ENCODE data around the gene GTF3C2.
"Not testable (repeated sequence)": the region's sequence is repeated elsewhere in the genome, so short reads cannot be mapped to it uniquely, and the experiment has no call there.

The GTF3C2 gene

DNA sequence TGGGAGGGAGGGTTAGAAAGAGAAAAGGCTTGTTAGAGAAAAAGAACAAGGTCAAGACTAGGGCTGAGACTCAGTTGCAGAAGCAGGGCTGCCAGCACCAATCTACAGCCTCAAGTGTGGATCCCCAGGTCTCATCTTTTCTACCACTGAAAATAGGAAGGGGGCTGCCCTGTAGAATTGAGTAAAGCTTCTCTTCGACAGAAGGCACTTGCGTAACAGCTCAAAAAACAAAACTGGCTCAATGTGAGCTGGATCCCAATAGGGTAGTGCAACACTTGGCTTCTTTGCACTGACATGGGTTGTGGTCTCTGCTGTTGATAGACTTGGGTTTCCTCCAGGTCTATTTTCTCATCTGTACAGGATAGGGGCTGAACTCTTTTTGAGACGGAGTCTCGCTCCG is 31.8 kb downstream of the GTF3C2 start:
- no peak overlapping the region for H3K4me3 ChIP-seq (replicated peaks; ENCODE audit: low read depth, low read length)
- TF ChIP-seq, protein P1, sequence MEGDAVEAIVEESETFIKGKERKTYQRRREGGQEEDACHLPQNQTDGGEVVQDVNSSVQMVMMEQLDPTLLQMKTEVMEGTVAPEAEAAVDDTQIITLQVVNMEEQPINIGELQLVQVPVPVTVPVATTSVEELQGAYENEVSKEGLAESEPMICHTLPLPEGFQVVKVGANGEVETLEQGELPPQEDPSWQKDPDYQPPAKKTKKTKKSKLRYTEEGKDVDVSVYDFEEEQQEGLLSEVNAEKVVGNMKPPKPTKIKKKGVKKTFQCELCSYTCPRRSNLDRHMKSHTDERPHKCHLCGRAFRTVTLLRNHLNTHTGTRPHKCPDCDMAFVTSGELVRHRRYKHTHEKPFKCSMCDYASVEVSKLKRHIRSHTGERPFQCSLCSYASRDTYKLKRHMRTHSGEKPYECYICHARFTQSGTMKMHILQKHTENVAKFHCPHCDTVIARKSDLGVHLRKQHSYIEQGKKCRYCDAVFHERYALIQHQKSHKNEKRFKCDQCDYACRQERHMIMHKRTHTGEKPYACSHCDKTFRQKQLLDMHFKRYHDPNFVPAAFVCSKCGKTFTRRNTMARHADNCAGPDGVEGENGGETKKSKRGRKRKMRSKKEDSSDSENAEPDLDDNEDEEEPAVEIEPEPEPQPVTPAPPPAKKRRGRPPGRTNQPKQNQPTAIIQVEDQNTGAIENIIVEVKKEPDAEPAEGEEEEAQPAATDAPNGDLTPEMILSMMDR (IDR thresholded peaks at IDR 0.05; ENCODE audit: low read length, missing control alignments) = no peak
- DNase-seq (ENCODE audit: low read depth) = no peak

DNA sequence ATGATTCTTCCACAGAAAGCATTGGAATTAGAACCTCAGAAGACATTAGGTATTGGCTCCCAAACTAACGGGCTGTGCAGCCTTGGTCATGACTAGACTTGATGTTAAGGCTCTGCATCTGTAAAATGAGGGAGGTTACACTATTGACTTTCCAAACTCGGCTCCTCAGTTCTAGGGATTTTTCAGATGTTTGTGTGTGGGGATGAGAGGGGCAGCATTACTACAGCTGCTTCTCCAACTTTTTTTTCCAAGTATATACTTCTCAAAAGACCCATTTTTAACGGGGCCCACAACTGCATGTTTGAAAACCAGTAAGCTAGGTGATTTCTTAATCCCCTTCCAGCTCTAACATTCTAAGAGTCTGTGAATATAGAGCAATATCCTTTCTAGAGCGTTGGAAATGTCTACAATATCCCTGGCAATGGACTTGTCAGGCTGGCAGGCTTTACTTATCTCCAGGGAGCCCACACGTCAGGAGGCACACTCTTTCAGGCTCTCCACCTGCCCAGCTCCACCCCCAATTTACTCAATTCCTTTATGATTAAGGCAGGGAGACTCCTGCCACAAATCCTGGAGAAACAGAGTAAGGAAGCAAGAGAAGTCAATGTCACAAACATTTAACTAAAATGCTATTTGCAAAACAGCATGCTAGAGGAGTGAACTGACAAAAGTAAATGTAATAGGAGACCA is 32.8 kb downstream of the GTF3C2 start:
- H3K4me3 ChIP-seq (replicated peaks; ENCODE audit: low read depth, low read length) = peak overlapping the region; percentile 92
- TF ChIP-seq, protein P1 (IDR thresholded peaks at IDR 0.05; ENCODE audit: low read length, missing control alignments) = no peak
- no peak for DNase-seq (ENCODE audit: low read depth)

DNA sequence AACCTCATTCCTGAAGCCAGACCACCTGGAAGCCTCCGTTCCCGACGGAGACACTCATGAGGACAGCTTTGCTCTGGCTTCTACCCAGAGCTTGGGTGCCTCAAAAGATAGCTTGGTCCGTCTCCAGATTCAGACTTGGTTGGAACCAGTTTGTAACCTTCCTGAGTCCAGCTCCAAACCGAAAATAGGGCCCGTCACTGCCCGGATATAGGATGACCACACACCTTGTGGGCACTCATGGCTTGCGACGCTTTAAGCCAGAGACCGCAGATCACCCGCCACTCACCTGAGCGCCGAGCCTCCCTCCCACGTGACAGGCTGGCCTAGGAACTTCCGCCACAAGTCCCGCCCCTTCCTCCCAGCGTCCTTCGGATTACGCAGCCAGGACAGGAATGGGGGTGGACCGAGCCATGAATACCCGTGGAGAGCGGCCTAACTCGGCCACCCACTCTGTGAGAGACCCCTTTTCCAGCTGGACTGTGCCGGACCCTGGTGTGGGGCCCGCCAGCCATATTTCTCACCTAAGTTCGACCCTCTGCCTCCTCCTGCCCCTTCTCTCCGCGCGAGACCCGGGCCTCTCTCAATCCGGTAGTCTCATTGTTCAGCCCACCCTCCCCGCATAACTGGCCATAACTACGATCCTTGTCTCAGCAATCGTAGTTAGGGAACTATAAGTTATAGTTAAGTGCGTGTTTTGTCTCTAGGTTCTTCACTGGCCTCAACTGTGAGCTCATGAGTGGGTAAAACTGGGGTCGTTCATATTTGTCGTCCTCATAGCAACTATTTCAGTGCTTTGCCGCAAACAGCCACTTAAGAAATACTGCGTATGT is 33.6 kb downstream of the GTF3C2 start, which contains the start of gene MPV17:
TSS of gene MPV17 (minus strand) at position 332 of the 830 bp plus-strand sequence. CDS start 580 bp downstream, outside the sequence.
- DNase-seq (ENCODE audit: low read depth) = peak; percentile 92
- TF ChIP-seq, protein P1 (IDR thresholded peaks at IDR 0.05; ENCODE audit: low read length, missing control alignments) = no peak
- H3K4me3 ChIP-seq (replicated peaks; ENCODE audit: low read depth, low read length) = peak within 1 kb of the TSS; percentile 92

DNA sequence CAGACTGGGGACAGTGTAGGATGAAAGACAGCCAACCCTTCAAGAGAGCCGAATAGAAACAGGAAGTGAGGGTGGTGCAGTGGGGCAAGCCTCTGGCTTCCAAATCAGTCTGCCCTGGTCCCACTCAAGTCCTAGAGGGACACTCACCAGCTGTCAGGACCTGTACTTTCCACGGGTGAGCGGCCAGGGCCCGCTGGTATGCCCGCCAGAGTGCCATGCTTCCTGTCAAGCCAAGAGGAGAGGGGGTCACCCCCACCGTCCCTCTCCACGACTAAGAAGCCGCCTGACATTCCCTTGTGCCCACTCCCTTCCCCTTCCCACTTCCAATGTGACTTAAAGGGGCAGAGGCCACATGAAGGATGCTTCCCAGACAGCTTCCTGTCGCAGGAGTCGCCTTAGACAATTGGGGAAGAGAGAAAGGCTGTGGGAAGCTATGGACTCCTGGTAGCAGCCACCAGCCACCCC is 34.2 kb downstream of the GTF3C2 start:
- DNase-seq (ENCODE audit: low read depth) = no peak
- TF ChIP-seq, protein P1 (IDR thresholded peaks at IDR 0.05; ENCODE audit: low read length, missing control alignments) = no peak
- H3K4me3 ChIP-seq (replicated peaks; ENCODE audit: low read depth, low read length) = peak overlapping the region; percentile 92

DNA sequence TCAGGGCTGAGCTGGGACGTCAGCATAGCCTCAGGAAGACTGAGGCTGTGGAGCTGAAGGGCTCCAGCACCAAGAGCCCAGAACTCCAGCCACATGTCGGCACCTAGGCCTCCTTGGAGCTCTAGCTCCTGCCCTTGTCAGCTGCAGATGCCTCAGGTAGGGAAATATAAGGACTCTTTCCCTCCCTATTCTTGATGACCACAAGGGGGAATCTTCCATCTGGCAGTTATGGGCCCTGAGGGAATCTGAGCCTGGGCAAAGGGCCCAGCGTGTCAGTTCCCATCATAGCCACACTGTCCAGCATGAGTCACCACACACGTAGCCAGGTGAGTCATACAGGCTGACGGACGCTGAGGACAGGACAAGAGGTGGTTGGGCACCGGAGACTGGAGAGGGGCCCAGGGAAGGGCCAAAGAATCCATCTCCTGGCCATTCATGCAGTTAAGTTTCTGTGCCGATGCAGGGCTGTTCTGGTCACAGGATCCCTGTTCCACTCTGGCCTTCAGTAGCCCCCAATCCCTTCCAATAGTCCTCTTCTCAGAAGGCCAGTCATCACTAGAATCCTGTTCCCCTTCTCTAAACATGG is 35.5 kb downstream of the GTF3C2 start:
- peak overlapping the region; percentile 15 for H3K4me3 ChIP-seq (replicated peaks; ENCODE audit: low read depth, low read length)
- peak; percentile 99 for DNase-seq (ENCODE audit: low read depth)

DNA sequence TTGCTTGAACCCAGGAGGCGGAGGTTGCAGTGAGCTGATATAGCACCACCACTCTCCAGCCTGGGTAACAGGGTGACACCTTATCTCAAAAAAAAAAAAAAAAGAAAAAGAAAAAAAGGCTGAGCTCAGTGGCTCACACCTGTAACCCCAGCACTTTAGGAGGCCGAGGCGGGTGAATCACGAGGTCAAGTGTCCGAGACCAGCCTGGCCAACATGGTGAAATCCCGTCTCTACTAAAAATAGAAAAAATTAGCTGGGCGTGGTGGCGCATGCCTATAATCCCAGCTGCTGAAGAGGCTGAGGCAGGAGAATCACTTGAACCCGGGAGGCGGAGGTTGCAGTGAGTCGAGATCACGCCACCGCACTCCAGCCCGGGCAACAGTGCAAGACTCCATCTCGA is 36.7 kb downstream of the GTF3C2 start:
- DNase-seq (ENCODE audit: low read depth); H3K4me3 ChIP-seq (replicated peaks; ENCODE audit: low read depth, low read length): not testable (repeated sequence)

More for the DNA sequence above, 35.5 kb downstream of the GTF3C2 start:
- TF ChIP-seq, protein P1 (IDR thresholded peaks at IDR 0.05; ENCODE audit: low read length, missing control alignments) = peak; percentile 78

Measured in fibroblast of pulmonary artery (primary cell).